GM18502 (cell line): ENCODE measurements around the gene GNPTG.

ENCODE experiments used
- ATAC-seq: cut with Tn5 transposase; IDR thresholded peaks from one replicate; pipeline ENCODE4 v1.9.1; 2021; ENCODE audit warnings: mild to moderate bottlenecking; ENCODE audit not compliant: unreplicated experiment, poor library complexity

Gene GNPTG

GRCh38 chr16:1351582-1352362 is at the start of gene GNPTG, which contains the start of gene TSR3:
Gene GNPTG (plus strand): TSS chr16:1351931. CDS start chr16:1351966, 35 bp downstream.
Gene TSR3 (minus strand): TSS chr16:1351878. CDS start chr16:1351804, 74 bp downstream.
- ATAC-seq, result peak; percentile 70

- ATAC-seq, result no peak
These were observed 45.9 kb upstream of the GNPTG start for GRCh38 chr16:1305823-1306222.

GRCh38 chr16:1306334-1306733 is 45.4 kb upstream of the GNPTG start:
- ATAC-seq, result no peak

- ATAC-seq, result no peak
These were observed 43.4 kb upstream of the GNPTG start for GRCh38 chr16:1308036-1308976.

DNA sequence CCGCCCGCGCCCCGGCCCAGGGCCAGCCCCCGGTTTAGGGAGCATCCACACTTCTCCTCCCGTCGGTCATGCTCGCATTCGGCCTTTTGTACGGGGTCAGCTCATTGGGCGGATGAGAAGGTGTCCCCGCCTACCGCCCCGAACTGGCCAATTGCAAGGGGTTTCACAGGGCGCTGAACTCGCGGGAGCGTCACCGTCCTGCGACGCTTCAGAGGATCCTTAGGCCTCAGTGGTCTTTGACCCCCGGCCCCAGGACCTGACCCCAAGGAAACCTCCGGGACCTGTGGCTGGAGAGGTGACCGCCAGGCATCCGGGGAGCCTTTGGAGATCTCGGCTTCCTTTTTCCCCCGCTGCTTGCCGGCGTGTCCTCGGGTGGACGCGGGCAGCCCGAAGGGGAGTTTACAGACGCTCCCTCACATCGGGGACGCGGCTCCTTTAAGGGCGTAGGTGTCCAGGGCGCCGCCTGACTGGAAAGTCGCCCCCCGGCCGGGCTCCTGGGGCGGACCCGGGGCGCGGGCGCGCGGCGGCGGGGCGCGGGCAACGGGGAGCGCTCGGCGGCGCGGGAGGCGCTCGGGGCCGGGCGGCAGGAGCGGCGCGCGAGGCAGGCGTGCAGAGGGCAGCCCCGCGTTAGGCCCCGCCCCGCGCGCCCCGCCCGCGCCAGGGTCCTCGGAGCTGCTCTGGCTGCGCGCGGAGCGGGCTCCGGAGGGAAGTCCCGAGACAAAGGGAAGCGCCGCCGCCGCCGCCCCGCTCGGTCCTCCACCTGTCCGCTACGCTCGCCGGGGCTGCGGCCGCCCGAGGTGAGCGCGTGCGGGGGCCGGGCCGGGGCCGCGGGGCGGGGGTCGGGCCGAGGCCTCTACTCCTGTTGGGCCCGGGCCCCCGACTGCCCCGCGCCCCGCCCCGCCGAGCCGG is 42.5 kb upstream of the GNPTG start, which contains the start of gene UBE2I:
UBE2I (plus strand) TSS at position 660 of the 909 bp plus-strand sequence. CDS start 4,395 bp downstream, outside the sequence.
- ATAC-seq, result peak; percentile 64

DNA sequence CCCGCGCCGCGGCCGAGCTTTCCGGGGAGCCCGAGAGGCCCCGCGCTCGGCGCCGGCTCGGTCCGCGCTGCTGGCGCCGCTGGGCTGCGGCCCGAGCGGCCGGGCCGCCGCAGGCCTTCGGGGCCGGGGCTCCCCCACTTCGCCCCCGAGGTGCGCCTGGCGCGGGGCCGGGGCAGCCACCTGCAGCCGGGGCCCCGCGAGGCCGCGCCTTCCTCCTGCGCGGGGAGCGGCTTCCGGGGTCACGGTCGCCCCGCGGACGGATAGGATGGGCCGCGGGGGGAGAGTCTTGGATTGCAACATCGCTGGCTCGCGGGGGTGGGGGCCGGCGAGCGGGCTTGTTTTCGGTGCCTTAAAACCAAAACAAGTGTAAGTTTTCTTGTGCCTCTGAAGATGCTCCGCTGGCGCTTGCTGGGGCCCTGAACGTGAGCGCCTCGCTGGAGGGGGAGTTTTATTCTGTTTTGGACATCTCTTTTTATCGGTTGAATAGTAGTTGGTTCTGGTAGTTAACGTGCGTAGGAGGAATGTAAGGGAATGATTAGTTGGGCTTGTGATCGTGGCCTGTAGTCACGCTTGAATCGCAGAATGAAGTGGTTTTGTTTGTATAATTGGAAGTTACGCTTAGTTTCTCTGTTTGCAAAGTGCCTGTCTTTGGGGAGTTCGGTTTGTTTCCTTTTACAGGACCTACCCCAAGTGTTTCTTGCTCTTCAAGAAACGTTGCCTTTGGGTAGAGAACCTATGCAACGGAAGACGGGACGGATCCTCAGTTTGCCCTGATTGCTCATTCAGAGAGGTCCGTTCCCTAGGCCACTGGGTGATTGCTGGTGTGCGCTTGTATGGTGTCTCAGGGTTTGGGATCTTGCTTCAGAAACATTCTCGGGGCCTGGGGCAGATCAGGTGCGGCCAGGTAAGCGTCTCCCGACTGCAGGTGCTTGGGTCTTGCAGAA is 41.6 kb upstream of the GNPTG start:
- peak; percentile 26 for ATAC-seq

DNA sequence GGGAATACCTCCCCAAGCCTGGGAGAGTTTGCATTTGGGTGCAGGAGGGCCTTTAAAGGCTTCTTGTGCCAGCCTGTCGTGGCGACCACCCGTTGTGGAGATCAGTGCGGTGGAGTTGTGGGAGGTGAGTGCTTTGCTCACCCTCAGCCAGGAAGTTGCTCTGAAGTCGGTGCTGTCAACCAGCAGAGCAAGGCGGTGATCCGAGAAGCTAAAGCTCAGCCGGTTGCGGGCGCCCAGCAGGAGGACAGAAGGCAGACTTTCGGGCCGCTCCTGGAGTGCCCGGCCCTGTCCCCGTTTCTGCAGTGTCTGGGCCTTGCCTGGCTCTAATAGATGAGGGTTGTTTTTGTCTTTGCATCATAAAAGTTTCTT is 40.9 kb upstream of the GNPTG start:
- no peak for ATAC-seq

DNA sequence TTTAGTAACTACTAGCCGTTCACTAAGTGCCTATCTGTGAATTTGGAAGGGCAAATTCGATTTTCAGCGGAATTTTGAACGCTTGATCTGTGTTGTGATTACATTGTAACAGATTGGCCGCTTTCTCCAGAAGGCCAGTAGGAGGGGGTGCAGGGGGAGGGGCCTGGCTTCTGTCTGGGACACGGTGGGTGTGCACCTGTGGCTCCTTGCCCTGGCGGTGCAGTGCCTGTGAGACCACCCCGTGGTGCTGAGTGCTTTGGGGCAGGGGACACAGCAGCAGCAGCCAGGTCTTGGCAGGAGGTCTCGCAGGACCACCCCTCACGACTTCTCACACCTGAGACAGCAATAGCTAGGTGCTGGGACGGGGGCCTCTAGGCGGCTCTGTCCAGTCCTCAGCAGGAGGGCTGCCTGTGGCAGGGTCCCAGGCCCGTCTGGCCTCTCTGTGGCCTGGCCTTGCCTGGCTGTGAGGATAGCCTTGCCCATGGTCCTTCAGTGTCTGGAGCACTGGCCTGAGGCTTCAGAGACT is 40.5 kb upstream of the GNPTG start:
- ATAC-seq, result no peak

GRCh38 chr16:1311738-1312466 is 39.8 kb upstream of the GNPTG start:
- ATAC-seq, result no peak

DNA sequence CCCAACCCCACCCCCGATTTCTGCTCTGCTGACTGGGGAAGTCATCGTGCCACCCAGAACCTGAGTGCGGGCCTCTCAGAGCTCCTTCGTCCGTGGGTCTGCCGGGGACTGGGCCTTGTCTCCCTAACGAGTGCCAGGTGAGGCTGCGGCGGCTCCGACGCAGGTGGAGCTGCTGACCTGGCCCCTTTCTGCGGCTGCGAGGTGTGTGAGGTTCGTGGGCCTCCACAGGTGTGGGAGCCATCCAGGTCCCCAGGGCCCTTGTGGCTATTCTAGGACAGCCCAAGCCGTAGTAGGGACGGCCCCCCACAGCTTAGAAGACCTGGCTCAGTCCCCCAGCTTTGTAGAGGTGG is 39.3 kb upstream of the GNPTG start:
- no peak for ATAC-seq

DNA sequence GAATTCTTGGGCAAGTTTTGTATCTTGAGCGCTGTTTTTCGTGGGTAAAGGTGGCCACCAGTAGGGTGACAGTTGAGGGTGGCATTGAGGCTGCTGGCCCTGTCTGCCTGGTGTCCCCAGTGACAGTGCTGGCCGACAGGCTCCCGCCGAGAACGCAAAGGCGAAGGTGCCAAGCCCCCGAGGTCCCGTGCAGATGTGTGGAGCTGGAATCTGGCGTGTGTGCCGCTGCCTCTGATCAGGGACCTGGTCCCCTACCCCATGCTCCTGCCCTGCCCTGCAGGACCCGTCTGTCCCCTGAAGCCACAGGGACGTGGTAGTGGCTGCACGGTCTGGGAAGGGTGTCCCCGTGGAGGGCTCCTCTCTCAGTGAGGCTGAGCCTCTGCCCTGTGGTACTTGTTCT is 38.8 kb upstream of the GNPTG start:
- ATAC-seq, result no peak

DNA sequence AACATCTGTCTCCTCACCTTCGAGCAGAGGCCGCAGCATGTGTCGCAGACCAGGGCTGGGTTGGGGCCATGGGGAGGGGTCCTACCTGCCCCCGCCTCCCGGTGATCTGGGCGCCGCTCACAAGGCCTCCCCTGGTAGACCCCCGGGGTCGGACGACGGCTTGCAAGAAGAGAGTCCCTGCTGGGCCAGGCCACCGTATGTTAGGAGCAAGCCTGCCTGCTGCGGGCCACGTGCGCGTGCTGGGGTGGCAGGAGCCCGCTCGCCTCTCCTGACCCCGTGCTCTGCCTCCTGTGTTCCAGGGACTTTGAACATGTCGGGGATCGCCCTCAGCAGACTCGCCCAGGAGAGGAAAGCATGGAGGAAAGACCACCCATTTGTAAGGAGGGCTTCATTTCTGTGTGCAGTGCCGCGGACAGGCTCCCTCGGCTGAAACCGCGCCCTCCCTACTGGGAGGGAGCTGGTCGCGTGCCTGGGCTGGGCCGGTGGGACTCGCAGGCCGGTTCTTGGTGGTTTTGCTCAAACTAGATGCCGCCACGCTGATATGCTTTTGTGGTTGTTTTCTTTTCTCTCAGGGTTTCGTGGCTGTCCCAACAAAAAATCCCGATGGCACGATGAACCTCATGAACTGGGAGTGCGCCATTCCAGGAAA is 37.9 kb upstream of the GNPTG start:
- no peak for ATAC-seq

DNA sequence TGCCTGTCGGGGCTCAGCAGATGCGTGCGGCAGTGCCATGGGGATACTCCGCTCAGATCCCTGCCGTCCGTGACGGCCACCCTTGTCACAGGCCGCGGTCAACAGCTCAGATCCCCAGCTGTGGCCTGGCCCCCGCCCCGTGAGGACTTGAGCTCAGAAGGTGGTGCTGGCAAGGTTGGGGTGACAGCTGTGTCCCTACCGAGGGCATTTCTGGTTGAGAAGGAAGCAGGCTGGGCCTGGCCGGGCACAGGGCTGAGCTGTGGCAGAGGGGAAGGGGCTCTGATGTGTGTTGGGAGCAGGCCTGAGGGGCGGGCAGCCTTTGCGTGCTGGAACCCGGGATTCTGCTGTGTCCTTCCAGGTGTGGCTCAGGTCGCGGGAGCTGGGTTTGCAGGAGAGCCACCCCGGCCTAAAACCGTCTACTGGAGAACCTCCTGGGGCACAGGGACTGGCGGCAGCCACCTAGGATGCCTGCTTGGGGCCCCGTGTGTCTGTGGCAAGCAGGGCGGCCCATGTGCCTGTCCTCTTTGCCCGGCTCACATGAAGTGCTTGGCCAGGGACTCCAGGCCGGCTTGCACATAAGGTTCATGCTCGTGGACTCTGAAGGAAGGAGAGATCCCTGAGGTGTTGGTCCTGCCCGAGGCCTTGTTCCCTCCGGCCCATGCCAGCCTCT is 37.2 kb upstream of the GNPTG start:
- no peak for ATAC-seq

- ATAC-seq, result no peak
These were observed 36.4 kb upstream of the GNPTG start for GRCh38 chr16:1315081-1316032.

GRCh38 chr16:1316033-1316405 is 35.7 kb upstream of the GNPTG start:
- no peak for ATAC-seq
